Stimulated activated CD8-positive, alpha-beta memory T cell treated with anti-CD3 and anti-CD28 coated beads, Interleukin-7, amount 100 ng/mL, for 4 hours (primary cell): ENCODE data around the gene CTCF.

Experiments used
- DNase-seq, 2 donors: peaks; one replicate each; pipeline ENCODE4 v3.0.0-alpha.2; 2020; ENCODE audit warnings: low read depth in 2 of 2

Gene CTCF

DNA sequence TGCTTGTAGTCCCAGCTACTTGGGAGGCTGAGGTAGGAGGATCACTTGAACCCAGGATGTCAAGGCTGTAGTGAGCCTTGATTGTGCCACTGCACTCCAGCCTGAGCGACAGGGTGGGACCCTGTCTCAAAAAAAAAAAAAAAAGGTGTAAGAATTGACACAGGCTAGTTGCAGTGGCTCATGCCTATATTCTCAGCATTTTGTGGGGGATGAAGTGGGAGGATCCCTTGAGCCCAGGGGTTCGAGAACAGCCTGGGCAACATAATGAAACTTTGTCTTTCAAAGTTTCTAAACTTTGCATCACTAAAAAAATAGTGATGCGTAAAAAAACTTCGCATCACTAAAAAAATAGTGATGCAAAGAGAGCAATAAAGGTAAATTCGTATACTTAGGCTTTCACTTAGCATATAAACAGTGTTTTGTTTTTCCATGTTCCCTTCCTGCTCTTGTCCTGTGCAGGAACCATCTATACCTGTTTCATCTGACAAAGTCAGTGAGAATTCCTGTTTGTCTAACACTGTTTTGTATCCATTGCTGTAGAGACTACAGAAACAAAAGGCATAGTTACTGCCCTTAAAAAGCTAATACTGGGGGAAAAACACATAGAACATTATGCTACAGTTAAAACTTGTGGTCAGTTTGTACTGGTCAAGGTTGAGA, 32.1 kb downstream of the CTCF start:
- no peak for DNase-seq

DNA sequence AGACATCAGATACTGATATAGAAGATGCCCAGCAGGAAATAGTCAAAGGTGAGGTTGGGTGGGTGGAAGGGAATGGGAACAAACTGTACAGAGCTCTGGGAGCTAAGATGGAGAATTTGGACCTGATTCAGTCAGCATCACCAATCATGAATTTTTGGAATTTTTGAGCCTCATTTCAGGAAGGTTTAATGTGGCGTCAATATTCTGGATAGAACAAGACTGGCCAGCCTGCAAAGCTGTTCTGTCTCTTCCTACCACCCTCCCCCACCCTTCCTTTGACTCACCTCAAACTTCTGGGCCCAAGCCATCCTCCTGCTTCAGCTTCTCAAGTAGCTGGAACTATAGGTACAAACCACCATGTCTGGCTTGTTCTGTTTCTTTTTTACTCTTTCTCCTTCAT, 32.6 kb downstream of the CTCF start:
- DNase-seq = no peak

DNA sequence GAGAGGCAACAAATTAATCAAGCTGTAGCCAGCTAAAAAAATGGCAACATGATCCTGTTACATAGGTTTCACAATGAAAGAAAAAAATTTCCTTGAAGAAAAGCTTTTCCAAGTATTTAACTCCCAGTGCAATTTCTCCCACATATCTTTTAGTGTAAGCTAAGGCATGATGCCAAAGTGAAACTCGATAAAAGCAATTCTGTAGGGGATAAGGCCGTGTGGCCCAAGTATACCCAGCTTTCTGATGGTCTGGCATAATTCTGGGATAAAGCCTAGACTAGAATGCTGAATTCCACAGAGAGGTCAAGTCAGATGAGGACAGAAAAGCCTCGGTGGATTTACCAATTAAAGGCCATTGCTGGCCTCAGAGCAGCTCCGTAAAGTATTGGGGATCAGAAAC, 36.2 kb downstream of the CTCF start:
- DNase-seq = no peak

DNA sequence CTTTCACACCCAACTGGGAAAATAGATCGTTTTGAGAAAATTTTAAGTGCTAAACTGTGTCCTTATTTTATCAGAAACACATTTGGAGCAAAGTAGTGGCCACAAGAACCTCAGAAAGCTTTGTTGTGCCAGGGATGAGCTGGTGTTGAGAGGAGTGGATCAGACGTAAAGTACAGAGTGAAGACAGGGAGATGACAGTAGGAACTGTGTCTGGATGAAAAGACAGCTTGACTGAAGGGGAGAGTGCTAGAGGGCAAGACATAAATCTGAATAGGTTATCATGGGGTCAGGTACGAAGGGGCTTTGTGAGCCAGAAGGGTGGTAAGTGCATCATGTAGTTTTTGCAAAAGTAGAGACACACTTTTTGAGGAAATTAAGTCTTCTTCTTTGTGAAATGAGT, 43.3 kb downstream of the CTCF start:
- DNase-seq = no peak

DNA sequence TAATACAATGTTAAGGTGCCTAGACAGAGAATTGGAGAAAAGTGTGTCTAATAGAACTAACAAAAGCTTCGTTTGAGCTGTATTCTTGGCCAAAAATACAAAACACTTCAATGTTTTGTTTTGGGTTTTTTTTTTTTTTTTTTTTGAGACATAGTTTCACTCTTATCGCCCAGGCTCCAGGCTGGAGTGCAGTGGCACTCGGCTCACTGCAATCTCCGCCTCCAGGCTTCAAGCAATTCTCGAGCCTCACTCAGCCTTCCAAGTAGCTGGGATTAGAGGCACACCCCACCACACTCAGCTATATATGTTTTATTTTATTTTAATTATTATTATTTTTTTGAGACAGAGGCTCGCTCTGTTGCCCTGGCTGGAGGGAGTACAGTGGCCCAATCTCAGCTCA, 44.3 kb downstream of the CTCF start:
- DNase-seq = no peak

DNA sequence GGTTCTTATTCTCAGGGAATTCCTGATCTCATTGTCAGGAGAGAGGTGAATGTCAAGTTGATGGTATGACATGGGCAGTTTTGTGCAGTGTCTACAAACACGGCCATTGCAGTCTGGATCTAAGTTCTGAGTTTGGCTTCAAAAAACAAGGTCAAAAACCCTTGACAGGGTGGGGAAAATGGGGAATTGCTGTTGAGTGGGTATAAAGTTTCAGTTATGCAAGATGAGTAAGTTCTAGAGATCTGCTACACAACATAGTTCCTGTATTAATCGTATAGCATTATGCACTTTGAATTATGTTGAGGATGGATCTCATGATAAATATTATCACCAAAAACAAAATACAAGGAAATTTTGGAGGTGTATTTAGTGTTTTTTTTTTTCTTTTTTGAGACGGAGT, 46.0 kb downstream of the CTCF start:
- DNase-seq = no peak

DNA sequence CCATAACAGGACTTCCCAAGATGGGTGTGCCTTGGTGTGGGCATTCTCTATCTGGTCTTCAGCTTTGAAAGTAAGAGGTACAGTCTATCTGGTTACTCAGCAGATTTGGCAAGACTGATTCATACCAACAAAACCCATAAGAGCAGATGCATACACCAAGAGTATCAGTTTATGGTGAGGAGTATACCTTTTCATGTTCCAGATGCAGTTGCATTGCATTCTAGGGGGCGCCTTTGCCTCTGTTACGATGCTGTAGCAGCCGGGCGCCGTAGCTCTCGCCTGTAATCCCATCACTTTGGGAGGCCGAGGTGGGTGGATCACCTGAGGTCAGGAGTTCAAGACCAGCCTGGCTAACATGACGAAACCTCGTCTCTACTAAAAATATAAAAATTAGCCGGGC, 51.5 kb downstream of the CTCF start:
- no peak for DNase-seq

DNA sequence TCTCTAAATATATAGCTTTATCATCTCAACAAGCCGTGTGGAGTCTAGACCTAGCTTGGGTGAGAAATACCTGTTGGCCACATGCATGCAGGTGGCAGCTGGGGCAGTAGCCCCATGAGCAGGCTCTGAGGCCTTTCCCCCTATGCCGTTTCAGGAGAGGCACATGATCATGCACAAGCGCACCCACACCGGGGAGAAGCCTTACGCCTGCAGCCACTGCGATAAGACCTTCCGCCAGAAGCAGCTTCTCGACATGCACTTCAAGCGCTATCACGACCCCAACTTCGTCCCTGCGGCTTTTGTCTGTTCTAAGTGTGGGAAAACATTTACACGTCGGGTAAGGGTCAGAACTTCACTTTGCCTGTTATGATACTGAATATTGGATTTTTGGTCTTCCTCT, 65.9 kb downstream of the CTCF start:
- DNase-seq = no peak

DNA sequence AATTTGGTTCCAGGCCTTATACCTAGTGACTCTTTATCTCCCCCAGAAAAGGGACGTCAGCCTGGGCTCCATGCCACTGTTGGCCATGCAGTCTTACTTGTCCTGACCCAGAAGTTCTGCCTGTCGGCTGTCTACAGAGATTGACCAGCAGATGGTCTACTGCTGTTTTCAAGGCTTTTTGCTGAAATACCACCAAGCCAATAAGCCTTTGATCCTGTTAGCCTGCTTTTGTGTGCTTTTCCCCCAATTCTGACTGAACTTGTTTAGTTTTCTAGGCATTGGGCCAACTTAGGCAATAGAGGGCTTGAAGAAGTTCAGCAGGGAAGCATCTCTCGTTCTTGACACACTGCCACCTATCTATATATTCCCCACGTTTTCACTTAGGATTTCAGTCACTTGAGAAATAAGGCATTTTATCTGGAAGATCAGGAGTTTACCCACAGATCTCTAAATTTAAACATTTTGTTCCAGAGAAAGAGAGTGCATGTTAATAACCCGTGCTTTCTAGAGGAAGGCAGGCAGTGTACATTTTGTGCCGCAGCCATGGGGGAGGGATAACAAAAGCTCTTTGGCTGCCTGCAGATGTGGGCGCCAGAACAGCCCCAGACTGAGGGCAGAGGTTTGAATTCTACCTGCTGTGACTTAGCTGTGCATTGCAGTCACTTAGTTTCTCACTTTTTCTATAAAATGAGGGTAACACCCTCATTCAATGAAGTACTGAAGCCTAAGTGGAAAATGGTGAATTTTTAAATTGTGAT, 70.3 kb downstream of the CTCF start:
- DNase-seq = no peak

DNA sequence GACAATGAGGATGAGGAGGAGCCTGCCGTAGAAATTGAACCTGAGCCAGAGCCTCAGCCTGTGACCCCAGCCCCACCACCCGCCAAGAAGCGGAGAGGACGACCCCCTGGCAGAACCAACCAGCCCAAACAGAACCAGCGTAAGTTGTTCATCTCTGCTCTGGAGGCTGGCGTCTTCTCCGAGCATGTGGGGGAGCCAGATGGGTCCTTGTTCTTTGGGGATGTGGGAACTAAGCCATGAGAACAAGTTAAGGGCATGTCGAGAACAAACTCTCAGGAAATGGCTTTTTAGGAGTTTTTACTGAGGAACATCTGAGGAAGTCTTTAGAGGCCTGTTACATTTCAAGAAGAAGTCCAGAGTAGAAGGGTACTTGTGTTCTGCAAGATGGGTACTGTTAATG, 74.4 kb downstream of the CTCF start:
- DNase-seq = no peak

DNA sequence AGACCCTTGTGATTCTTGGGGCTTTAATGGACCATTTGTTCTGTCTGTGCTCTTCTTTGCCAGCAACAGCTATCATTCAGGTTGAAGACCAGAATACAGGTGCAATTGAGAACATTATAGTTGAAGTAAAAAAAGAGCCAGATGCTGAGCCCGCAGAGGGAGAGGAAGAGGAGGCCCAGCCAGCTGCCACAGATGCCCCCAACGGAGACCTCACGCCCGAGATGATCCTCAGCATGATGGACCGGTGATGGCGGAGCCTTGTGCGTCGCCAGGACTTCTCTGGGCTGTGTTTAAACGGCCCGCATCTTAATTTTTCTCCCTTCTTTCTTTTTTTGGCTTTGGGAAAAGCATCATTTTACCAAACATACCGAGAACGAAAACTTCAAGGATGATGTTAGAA, 75.3 kb downstream of the CTCF start:
- no peak for DNase-seq

DNA sequence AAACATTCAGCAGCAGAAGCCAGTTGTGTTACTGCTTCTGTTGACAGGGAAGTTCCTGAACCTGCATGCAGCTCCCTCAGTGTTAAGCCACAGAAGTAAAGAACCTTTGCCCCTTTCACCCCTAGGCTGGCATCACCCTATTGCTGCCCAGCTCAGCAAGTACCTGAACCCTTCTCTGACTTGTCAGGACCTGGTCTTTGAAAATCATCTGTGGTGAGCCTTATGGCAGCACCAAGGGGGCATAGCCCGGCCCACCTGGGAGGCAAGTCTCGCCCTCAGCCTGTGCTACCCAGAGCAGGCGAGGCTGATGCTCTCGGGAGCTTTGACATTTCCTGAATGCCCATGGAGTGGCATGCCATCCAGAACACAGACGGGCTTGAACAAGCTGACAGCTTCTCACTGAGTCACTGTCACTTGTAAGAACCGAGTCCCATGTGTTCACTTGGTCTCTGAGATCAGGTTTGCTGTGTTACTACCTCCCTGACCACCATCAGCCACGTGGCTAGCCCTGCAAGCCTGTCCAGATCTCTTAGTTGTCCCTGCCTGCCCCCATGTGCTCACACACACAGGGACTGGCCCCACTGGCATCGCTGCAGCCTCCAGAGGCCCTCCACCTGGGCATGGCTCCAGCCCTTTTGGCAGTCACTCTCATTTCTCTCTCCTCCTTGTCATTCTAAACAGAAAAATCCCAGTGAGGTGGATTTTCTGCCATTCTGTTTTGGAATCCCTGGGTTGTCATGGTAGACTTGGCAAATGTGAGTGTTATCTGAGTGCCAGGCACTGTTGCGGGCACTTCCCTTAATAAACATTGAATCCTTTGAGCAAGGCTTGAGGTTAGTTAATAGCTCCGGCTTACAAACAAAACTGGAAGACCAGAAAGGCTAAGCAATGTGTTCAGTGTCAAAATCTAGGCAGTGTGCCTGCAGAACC, 79.7 kb downstream of the CTCF start:
- DNase-seq = no peak

DNA sequence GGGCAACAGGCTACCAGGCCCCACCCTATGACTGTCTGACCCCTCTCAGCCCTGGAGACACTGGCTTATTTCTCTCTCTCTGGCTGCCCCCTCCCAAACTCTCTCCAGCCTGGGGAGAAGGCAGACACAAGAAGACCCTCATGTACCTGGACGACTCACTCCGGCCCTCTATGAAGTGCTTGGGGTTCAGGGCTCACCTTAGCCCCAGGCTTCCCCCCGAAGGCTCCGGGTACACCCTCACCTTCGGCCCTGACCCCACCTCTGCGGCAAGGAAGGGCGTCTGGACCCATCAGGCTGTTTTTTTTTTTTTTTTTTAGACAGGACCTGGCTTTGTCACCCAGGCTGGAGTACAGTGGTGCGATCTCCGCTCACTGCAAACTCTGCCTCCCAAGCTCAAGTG, 81.7 kb downstream of the CTCF start:
- DNase-seq = no peak

DNA sequence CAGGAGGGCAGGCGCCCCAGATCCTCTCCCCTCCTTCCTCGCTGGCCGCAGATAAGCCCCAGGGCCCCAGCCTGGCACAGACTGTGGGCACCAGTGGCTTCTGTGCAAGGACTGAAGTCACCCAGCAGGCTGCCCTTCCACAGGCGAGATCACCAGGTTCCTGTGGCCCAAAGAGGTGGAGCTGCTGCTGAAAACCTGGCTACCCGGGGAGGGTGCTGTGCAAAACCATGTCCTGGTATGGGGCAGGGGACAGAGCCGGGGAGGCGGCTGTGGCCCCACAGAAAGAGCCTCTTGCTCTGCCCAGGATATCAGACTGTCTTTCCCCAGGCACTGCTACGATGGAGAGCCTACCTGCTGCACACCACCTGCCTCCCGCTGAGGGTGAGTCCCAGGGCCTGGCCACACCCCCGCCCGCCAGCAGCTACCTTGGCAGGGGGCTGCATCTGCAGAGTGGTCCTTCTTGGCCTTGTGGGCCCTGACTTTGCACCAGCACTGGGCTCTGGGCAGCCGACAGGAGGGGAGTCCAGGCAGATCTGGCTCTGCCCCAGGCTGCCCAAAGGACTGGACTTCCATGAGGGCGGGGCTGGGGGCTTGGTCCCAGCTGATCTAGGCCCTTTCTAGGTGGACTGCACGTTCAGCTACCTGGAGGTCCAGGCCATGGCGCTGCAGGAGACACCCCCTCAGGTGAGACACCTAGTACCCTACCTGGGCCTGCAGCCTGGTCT, 83.2 kb downstream of the CTCF start:
- DNase-seq = no peak

DNA sequence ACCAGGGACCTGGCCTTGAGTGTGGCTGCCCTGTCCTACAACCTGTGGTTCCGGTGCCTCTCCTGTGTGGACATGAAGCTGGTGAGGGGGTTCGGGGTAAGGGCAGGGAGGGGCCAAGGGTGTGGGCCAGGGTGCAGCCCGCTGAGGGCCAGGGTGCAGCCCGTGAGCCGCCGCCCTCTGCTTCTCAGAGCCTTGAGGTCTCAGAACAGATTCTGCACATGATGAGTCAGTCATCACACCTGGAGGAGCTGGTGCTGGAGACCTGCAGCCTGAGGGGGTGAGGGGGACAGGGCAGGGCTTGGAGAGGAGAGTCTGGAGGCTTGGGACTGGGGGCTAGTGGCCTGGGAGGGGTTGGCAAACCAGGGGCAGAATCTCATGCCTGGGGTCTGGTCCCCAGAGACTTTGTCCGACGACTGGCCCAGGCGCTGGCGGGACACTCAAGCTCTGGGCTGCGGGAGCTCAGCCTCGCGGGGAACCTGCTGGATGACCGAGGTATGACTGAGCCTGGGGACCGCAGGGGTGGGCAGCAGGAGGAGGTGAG, 84.9 kb downstream of the CTCF start:
- DNase-seq = no peak

DNA sequence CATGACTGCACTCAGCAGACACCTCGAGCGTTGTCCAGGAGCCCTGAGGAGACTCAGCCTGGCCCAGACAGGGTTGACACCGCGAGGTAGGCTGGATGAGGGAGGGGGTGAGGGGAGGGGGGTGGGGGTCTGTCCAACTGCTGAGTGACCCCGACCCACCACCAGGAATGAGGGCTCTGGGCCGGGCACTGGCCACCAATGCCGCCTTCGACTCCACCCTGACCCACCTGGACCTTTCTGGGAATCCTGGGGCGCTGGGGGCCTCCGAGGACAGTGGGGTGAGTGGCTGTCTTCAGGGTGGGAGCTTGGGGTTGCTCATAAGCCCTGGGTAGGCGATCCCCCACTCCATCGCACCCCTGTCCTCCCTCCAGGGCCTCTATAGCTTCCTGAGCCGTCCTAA, 85.4 kb downstream of the CTCF start:
- no peak for DNase-seq

DNA sequence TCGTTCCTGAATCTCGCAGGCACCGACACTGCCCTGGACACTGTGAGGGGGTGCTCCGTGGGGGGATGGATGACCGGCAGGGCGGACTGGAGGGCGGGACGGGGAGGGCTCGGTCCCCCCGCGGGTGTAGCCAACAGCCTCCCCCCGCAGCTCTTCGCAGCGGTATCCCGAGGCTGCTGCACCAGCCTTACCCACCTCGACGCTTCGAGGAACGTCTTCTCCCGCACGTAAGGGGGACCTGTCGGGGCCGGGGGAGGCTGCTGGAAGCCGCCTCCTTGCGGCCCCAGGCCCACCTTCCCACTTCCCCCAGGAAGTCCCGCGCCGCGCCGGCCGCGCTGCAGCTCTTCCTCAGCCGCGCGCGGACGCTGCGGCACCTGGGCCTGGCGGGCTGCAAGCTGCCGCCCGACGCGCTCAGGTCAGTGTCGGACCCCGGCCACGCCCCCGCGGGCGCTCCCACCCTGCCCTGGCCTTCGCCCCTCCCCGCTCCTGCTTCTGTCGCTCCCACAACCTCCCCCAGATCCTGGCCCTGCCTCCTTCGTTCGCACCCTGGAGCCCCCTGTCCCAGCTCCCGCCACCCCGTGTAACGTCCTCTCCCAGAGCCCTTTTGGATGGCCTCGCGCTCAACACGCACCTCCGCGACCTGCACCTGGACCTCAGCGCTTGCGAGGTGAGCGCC, 85.9 kb downstream of the CTCF start:
- no peak for DNase-seq

DNA sequence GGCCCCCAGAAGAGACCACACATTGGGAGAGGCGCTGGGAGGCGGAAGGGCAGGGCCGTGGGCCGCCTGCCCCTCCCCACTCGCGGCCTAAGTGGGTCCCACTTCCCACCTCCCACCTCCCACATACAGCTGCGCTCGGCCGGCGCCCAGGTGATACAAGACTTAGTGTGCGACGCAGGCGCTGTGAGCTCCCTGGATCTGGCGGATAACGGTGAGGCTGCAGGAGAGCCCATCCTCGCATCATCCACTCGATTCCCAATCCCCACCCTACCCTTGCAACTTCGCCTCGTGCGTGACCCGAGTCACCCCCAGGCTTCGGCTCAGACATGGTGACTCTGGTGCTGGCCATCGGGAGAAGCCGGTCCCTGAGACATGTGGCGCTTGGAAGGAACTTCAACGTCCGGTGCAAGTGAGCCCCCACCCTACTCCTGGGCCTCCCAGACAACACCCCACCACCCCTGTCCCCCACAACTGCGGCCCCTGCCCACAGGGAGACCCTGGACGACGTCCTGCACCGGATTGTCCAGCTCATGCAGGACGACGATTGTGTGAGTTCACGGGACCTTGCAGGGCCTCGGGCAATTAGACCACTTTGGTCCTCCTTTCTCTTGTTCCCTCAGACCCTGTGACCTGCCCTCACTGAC, 86.6 kb downstream of the CTCF start:
- no peak for DNase-seq

DNA sequence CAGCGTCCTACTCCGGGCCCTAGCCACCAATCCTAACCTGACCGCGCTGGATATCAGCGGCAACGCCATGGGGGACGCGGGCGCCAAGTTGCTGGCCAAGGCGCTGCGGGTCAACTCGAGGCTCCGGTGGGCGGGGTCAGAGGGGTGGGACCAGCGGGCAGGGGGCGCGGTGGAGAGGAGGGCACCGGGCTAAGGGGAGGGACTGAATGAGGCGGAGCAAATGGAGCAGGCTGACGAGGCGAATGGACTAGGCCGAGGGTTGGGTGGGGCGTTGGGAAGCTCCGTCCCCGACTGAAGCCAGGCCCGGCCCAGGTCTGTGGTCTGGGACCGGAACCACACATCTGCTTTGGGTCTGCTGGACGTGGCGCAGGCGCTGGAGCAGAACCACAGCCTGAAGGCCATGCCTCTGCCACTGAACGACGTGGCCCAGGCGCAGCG, 87.2 kb downstream of the CTCF start:
- no peak for DNase-seq

DNA sequence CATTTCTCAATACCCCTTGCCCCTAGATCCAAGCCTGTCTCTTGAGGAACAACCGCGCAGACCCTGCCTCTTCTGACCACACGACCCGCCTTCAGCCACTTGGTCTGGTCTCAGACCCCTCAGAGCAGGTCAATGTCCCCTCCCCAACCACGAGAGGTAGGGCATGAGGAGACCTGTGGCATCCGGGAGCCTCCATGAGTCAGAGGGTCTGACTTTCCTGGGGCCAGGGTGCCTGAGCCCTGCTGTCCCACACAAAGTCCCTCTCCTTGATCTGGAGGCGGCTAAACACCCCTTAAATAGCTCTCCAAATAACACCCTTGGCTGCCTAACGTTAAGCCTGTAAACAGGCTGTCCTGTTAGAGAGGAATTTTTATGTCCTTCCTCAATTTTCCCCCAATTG, 87.7 kb downstream of the CTCF start:
- no peak for DNase-seq

DNA sequence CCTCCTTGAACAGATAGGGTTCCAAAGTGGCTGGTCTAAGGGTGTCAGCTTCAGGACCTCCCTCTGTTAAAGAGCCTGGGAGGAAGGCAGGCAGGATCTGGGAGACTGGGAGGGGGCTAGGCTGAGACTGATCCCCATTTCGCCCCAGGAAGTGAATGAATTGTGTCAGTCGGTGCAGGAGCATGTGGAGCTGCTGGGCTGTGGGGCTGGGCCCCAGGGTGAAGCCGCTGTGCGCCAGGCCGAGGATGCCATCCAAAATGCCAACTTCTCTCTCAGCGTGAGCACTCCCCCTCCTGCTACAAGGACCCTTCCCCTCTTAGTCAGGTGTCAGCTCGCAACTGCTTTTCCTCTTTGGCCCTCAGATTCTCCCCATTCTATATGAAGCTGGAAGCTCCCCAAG, 88.7 kb downstream of the CTCF start:
- no peak for DNase-seq
